ENCODE measurements around the gene ZYG11B. TPM values are rescaled to one million over a fixed set of nuclear protein-coding genes. Genes with fewer than 3 reads are reported as not detected.
A peak's percentile ranks its signal among the peaks of the same experiment; 100 is the strongest.
"Not testable (repeated sequence)": the region's sequence is repeated elsewhere in the genome, so short reads cannot be mapped to it uniquely, and the experiment has no call there.

The ZYG11B gene
- total RNA-seq, 1 experiment from 2014 or later, result 16.2 TPM

GRCh38 chr1:52692697-52693096 lies 33.6 kb upstream of the ZYG11B start:
- POLR2A ChIA-PET, result no interaction called here

GRCh38 chr1:52693351-52693750 lies 32.9 kb upstream of the ZYG11B start:
- H3K27me3 Mint-ChIP-seq (ENCODE audit: insufficient read depth, unreplicated experiment); H3K9me3 Mint-ChIP-seq (ENCODE audit: unreplicated experiment); H3K4me1 Mint-ChIP-seq (ENCODE audit: insufficient read depth, unreplicated experiment); BruUV-seq (replicated peaks); DNase-seq (ENCODE audit: unreplicated experiment); intact Hi-C loops (cut with micrococcal nuclease); H3K4me3 Mint-ChIP-seq (ENCODE audit: unreplicated experiment): not testable (repeated sequence)
- H3K27ac Mint-ChIP-seq (ENCODE audit: low read depth, unreplicated experiment), result peak overlapping the region; percentile 39
- ChIA-PET CTCF (interaction anchor here (0.7 kb wide), 1 partner anchor 26 kb away, joined by 5 read pairs; no protein-coding TSS in a partner anchor), POLR2A (interaction anchor here (0.5 kb wide), 1 partner anchor 182 kb away, joined by 3 read pairs; no protein-coding TSS in a partner anchor)
- peaks cover 86% of the 10 kb centered on the region for H3K36me3 Mint-ChIP-seq (ENCODE audit: insufficient read depth, unreplicated experiment)

More at GRCh38 chr1:52692697-52693096, 33.6 kb upstream of the ZYG11B start:
- H3K27me3 Mint-ChIP-seq (ENCODE audit: insufficient read depth, unreplicated experiment), result no peaks in the 10 kb centered on the region
- BruUV-seq (replicated peaks), result no TSS peak
- no peak overlapping the region for H3K4me3 Mint-ChIP-seq (ENCODE audit: unreplicated experiment)
- H3K27ac Mint-ChIP-seq (ENCODE audit: low read depth, unreplicated experiment), result peak overlapping the region; percentile 39
- no peaks in the 10 kb centered on the region for H3K9me3 Mint-ChIP-seq (ENCODE audit: unreplicated experiment)
- no peak for TF ChIP-seq CTCF (IDR thresholded peaks at IDR 0.05; ENCODE audit: unreplicated experiment)
- H3K36me3 Mint-ChIP-seq (ENCODE audit: insufficient read depth, unreplicated experiment), result peaks cover 86% of the 10 kb centered on the region
- CTCF ChIA-PET, result interaction anchor here (0.5 to 0.6 kb wide), 2 partner anchors 199 to 530 kb away, joined by 3 read pairs; no protein-coding TSS in a partner anchor
- peaks cover 8% of the 10 kb centered on the region for H3K4me1 Mint-ChIP-seq (ENCODE audit: insufficient read depth, unreplicated experiment)
- no peak for DNase-seq (ENCODE audit: unreplicated experiment)
- intact Hi-C loops (cut with micrococcal nuclease), result no loop called here

- TF ChIP-seq CTCF (IDR thresholded peaks at IDR 0.05; ENCODE audit: unreplicated experiment), result no peak
- Mint-ChIP-seq H3K36me3 (ENCODE audit: insufficient read depth, unreplicated experiment) (peaks cover 83% of the 10 kb centered on the region), H3K4me1 (ENCODE audit: insufficient read depth, unreplicated experiment) (peaks cover 8% of the 10 kb centered on the region), H3K4me3 (ENCODE audit: unreplicated experiment) (no peak overlapping the region), H3K27ac (ENCODE audit: low read depth, unreplicated experiment) (no peak overlapping the region), H3K27me3 (ENCODE audit: insufficient read depth, unreplicated experiment) (no peaks in the 10 kb centered on the region), H3K9me3 (ENCODE audit: unreplicated experiment) (no peaks in the 10 kb centered on the region)
- ChIA-PET POLR2A (interaction anchor here (0.5 kb wide), 1 partner anchor 183 kb away, joined by 3 read pairs; no protein-coding TSS in a partner anchor), CTCF (interaction anchor here (0.7 kb wide), 2 partner anchors 27 to 34 kb away, joined by 3 to 5 read pairs; no protein-coding TSS in a partner anchor)
- no peak for DNase-seq (ENCODE audit: unreplicated experiment)
- BruUV-seq (replicated peaks), result no TSS peak
- intact Hi-C loops (cut with micrococcal nuclease), result no loop called here
Measured at GRCh38 chr1:52693843-52694242, 32.4 kb upstream of the ZYG11B start.

- intact Hi-C loops (cut with micrococcal nuclease), result no loop called here
- Mint-ChIP-seq H3K9me3 (ENCODE audit: unreplicated experiment) (no peaks in the 10 kb centered on the region), H3K4me1 (ENCODE audit: insufficient read depth, unreplicated experiment) (peaks cover 14% of the 10 kb centered on the region), H3K27ac (ENCODE audit: low read depth, unreplicated experiment) (peak overlapping the region; percentile 51), H3K36me3 (ENCODE audit: insufficient read depth, unreplicated experiment) (peaks cover 65% of the 10 kb centered on the region), H3K27me3 (ENCODE audit: insufficient read depth, unreplicated experiment) (no peaks in the 10 kb centered on the region), H3K4me3 (ENCODE audit: unreplicated experiment) (no peak overlapping the region)
- no peak for TF ChIP-seq CTCF (IDR thresholded peaks at IDR 0.05; ENCODE audit: unreplicated experiment)
- TSS peak; percentile 9 for BruUV-seq (replicated peaks)
- ChIA-PET POLR2A (interaction anchor here (2.2 kb wide), 1 partner anchor 145 kb away, joined by 5 read pairs; no protein-coding TSS in a partner anchor), CTCF (interaction anchor here (1.0 kb wide), 1 partner anchor 10 kb away, joined by 5 read pairs; no protein-coding TSS in a partner anchor)
- DNase-seq (ENCODE audit: unreplicated experiment), result no peak
Measured at GRCh38 chr1:52695627-52696026, 30.6 kb upstream of the ZYG11B start.
